GM18519 (cell line): ENCODE measurements around the gene PHC2.

ENCODE experiments used
- ATAC-seq: cut with Tn5 transposase; IDR thresholded peaks from one replicate; pipeline ENCODE4 v1.9.1; 2021; ENCODE audit warnings: mild to moderate bottlenecking, moderate library complexity; ENCODE audit not compliant: unreplicated experiment, low FRiP score

Gene PHC2

GRCh38 chr1:33372162-33372561 is 58.7 kb downstream of the PHC2 start:
- no peak for ATAC-seq

- ATAC-seq: no peak
Observed at GRCh38 chr1:33371334-33371733, 59.6 kb downstream of the PHC2 start.

- ATAC-seq: no peak
Observed at GRCh38 chr1:33370827-33371226, 60.1 kb downstream of the PHC2 start.

DNA sequence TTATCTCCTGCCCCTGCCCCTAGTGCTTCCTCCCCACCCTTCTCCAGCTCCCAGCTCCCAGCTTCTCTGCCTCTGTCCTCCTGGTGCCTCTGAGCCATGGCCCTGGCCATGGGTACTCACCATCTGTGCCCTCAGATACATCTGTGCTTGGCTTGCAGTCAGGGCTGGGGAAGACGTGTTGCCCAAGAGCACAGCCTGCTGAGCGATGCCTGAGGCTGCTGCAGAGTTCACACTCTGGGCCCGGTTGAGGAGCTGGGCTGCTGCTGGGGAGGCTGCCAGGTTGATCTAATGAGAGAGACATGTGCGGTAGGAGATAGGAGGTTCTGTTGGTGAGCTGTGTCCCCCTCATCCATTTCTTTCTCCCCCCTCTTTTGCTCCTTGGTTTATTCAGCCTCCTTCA is 60.6 kb downstream of the PHC2 start:
- ATAC-seq: no peak

DNA sequence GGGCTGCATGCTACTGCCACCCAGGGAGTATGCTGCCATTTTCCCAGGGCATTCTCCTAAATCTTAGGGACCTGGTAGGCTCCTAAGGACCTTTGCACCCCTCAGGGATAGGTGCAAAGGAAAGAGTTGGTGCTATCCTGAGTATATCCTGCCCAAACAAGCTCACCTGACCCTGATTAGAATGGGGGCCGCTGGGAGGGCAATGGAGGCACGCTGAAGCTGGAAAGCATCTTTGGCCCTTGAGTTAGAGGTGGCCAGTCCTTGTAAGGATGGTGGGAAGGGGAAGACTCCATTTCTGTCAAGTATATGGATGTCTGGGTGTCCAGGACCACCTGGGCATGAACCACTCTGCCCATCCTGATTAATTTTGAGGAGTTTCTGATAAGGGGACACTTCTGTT is 61.1 kb downstream of the PHC2 start:
- no peak for ATAC-seq

GRCh38 chr1:33369081-33369480 is 61.8 kb downstream of the PHC2 start:
- ATAC-seq: no peak

DNA sequence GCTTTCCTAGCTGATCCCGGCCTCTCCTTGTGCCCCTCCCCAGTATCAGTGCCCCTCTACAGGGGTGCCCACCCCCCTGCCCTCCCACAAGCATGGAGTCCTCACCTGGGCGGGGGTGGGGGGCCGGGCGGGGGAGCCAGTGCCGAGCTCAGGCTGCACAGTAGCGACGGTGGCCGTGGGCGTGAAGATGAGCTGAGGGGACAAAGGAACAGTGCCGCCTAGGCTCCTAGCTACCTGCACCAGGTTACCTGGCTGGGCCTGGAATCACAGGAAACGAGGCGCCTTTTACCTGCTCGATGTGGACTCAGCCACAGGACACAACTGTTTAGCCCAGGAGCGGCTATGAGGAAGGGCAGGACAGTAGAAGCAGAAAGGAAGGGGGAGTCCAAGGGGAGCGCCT is 62.5 kb downstream of the PHC2 start:
- no peak for ATAC-seq

- no peak for ATAC-seq
Observed at GRCh38 chr1:33367485-33368405, 63.1 kb downstream of the PHC2 start.

GRCh38 chr1:33366762-33367484 is 64.0 kb downstream of the PHC2 start:
- ATAC-seq: no peak

GRCh38 chr1:33365560-33365997 is 65.3 kb downstream of the PHC2 start:
- no peak for ATAC-seq

GRCh38 chr1:33364565-33364918 is 66.4 kb downstream of the PHC2 start:
- no peak for ATAC-seq

- ATAC-seq: no peak
Observed at GRCh38 chr1:33363470-33363861, 67.4 kb downstream of the PHC2 start.

DNA sequence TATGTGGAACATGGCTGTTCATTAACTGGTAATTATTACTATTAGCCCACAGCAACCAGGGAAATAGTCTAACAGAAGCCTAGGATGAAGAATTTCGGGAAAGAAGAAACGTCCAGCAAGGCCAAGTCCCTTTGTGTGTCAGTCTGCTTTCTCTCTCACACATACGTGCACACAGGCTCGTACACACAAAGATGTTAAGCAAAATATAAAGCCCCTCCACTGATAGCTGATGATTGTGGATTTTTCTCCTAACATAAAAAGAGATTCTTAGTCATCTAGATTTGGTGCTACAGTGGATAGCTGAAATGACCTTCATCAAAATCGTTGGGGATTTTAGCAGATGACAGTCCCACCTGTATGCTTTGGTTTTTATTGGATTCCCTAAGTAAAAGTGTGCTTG is 67.9 kb downstream of the PHC2 start:
- ATAC-seq: no peak

DNA sequence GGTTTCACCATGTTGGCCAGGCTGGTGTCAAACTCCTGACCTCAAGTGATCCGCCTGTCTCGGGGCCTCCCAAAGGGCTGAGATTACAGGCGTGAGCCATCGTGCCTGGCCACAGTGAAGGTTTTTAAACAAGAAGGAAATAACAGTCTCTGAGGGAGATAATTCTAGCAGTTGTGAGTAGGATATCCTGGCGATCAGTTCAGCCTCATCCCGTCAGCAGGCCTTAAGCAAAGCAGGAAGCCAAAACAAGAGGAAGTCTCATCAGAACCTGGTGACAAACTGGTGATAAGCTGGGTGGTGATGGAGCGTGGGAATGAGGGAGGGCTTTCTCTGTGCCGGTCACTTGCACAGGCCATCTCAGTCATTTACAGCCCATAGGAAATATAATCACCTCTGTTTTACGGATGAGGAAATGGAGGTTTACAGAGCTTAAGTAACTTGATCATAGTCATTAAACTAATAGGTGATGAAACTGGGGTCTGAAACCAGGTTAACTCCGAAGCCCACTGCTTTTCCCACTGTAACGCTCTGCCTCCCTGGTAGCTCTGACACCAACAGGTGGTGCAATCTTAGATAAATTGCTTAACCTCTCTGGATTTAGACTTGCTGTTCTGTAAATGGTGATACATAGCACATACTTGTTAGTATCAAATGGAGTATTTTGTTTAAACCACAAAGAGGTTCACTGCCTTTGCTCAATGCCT is 69.2 kb downstream of the PHC2 start:
- no peak for ATAC-seq

GRCh38 chr1:33360367-33360766 is 70.5 kb downstream of the PHC2 start:
- no peak for ATAC-seq

GRCh38 chr1:33359931-33360330 is 71.0 kb downstream of the PHC2 start:
- ATAC-seq: no peak

DNA sequence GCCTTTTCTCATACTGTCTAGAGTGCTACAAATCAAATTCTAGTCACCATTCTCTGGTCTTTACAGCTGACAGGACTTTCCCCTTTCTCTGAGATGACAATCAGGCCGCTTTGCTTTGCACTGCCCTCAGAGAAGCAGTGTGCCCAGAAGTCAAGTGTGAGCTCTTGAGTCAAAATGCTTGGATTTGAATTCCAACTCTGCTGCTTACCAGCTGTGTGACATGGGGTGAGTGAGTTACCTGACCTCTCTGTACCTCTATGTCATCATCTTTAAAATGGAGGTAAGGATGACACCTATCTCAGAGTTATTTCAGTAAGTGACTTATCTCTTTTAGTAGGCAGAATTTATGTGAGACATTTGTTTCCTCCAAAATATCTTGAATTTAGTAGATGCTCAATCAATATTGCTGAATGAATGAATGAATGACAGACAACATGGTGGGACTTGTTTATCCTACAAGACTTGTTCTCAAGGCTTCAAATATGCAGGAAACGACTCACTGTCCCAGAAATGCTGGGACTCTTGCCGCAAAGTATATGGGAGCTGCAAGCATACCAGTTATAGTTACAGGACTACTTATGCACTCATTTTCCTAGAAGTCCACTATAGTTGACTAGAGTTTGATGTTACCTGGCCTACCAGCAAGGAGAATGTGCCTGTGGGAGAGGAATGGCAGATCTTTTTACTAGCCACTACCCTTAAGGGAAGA is 71.9 kb downstream of the PHC2 start:
- ATAC-seq: no peak

DNA sequence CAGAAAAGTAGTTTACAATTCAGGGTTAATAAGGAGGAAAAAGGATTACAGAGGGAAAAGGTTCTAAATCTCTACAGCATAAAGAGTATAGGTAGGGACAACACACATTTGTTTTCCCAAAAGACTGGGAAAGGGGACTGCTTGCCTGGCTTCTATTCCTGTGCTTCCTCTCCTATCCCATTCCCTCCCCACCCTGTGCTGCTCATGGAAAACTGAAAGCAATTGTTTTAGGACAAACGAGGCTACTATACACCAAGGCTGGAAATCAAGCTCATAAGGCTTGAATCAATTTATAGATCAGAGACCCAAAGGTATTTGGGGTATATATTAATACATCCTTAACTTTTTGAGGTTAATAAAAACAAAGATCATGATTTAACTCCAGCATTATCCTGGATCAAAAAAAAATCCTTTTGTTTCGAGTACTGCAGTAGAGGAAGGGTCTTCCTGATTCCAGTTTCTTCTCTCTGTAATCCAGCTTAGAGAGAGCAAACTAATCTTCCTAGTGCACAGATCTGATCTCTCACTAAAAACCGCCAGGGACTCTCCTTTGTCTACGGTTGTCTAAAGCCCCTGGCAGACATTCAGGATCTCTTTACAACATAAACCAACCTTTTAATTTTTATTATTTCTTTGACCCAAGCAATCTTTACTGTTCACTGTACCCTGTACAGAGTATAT is 72.6 kb downstream of the PHC2 start:
- ATAC-seq: no peak

GRCh38 chr1:33357099-33357498 is 73.8 kb downstream of the PHC2 start:
- no peak for ATAC-seq

GRCh38 chr1:33354707-33355316 is 76.1 kb downstream of the PHC2 start:
- ATAC-seq: no peak
